ENCODE results near the gene SCAMP1.

DNA sequence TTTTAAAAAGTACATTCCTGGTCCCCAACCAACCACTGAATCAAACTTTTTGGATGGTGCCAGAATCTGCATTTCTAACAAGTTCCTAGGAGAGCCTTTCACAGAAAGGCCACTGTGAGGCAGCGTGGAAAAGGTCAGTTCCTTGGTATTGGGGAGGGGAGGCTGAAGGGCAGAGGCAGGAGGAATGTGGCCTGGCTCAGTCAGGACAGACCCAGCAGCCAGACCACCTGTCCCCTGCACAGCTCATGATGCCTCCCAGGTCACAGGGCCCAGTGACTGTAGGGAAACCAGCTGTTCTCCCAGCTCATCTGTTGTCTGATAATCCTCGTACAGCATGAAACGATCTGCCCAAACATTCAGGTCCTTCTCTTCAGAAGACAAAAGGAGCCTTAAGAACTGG lies 155.3 kb downstream of the SCAMP1 start:
- no peak for TF ChIP-seq POLR2A (IDR thresholded peaks at IDR 0.05; ENCODE audit: low read length)
- TF ChIP-seq GATA1 (IDR thresholded peaks at IDR 0.05; ENCODE audit: low read depth, low read length) = no peak
